HG02623 (cell line): ENCODE measurements around the gene NPAS2.

Source experiments
- ATAC-seq: cut with Tn5 transposase; IDR thresholded peaks from one replicate; pipeline ENCODE4 v1.9.1; 2021; ENCODE audit warnings: moderate library complexity; ENCODE audit not compliant: unreplicated experiment

NPAS2 gene

GRCh38 chr2:100938031-100939026 is 118.4 kb downstream of the NPAS2 start:
- no peak for ATAC-seq

GRCh38 chr2:100939445-100939844 is 119.5 kb downstream of the NPAS2 start:
- ATAC-seq: no peak

- no peak for ATAC-seq
These were observed 120.3 kb downstream of the NPAS2 start for GRCh38 chr2:100940240-100940639.

GRCh38 chr2:100940766-100941645 is 121.1 kb downstream of the NPAS2 start:
- ATAC-seq: no peak

GRCh38 chr2:100941646-100942240 is 121.8 kb downstream of the NPAS2 start:
- no peak for ATAC-seq

GRCh38 chr2:100944617-100945432 is 124.9 kb downstream of the NPAS2 start:
- ATAC-seq: no peak

- ATAC-seq: no peak
These were observed 125.4 kb downstream of the NPAS2 start for GRCh38 chr2:100945433-100945740.

- no peak for ATAC-seq
These were observed 126.1 kb downstream of the NPAS2 start for GRCh38 chr2:100945930-100946607.

- no peak for ATAC-seq
These were observed 129.2 kb downstream of the NPAS2 start for GRCh38 chr2:100948942-100949811.

GRCh38 chr2:100952512-100952911 is 132.6 kb downstream of the NPAS2 start:
- ATAC-seq: no peak

- no peak for ATAC-seq
These were observed 133.6 kb downstream of the NPAS2 start for GRCh38 chr2:100953406-100954043.

- ATAC-seq: no peak
These were observed 134.1 kb downstream of the NPAS2 start for GRCh38 chr2:100954044-100954420.

- no peak for ATAC-seq
These were observed 135.3 kb downstream of the NPAS2 start for GRCh38 chr2:100955226-100955625.

GRCh38 chr2:100956081-100956480 is 136.1 kb downstream of the NPAS2 start:
- ATAC-seq: no peak

GRCh38 chr2:100957996-100958653 is 138.2 kb downstream of the NPAS2 start:
- no peak for ATAC-seq

GRCh38 chr2:100959225-100959880 is 139.4 kb downstream of the NPAS2 start:
- ATAC-seq: no peak

- ATAC-seq: no peak
These were observed 140.7 kb downstream of the NPAS2 start for GRCh38 chr2:100960688-100961087.
